ENCODE data around the gene DTNBP1.
"Not testable (repeated sequence)": the region's sequence is repeated elsewhere in the genome, so short reads cannot be mapped to it uniquely, and the experiment has no call there.

The DTNBP1 gene

GRCh38 chr6:15666896-15667295 lies 4.1 kb upstream of the DTNBP1 start:
- not testable (repeated sequence) for DNase-seq

DNA sequence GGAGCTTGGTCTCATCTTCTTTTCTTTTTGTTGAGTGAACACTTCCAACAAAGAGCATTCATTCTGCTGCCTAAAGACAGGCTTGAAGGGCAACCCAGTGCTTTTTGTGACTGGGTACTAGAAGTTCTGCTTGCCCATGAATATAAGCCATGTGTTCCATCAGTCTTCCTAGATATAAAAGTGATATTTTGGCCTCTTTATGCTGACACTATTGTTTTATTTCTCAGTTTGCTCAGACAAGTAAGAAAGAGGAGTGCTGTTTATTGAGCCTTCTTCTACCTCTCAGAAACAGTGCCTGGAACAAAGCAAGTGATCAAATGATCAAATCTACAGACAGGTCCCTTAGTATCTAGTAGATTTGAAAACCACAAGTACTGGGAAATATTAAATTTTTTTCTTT lies 2.4 kb upstream of the DTNBP1 start:
- no peak for DNase-seq

DNA sequence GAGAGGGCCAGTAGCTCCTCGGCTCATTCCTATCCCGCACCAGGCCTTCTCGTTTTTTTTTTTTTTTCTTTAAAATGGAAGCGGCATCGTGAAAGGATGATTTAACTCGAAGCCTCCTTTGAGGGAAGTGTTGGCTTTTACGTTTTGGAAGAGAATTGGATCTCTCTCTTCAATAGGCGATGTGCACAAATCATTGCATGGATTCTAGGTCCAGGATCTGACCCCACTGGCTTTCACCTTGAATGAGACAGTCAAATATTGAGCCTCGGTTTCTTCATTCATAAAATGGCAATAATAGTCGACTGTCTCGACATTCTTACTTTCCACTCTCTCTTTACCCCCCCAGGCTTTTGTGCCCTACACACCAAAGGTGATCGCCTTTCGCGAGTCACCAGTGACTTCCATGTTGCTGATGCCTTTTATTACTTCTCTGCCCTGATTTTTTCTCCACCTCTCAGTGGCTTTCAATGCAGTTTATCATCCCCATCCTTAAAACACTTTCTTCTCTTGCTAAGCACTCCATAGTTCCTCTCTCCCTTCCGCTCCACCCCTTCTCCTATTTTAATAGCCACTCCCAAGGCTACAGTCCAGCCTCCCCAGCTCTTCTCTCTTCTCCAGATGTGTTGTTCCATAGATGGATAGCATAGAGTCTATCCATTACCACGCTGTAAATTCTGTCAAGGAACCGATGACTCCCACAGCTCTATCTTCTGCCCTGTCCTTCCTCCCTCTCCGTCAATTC lies 473 bp upstream of the DTNBP1 start:
- DNase-seq, result no peak

DNA sequence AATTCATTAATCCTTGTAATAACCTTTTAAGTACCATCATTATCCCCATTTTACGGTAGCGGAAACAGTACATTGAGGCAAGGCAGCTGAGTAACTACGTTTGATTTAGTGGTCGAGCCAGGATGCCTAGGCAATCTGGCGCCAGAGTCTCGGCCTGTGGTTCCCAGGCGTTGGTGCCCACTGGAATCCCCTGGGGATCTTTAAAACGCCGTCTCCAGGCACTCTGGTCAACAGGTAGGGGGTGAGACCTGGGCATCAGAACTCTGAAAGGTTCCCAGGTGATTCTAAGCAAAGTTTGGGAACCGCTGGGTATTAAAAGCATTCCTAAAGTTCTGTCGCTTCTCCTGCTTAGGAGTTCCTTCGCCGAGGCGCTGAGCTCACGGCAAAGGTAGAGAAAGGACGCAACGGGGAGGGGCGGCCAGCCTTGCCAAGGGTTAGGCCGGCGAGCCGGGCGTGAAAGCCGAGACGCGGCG lies 939 bp downstream of the DTNBP1 start:
- DNase-seq, result no peak

DNA sequence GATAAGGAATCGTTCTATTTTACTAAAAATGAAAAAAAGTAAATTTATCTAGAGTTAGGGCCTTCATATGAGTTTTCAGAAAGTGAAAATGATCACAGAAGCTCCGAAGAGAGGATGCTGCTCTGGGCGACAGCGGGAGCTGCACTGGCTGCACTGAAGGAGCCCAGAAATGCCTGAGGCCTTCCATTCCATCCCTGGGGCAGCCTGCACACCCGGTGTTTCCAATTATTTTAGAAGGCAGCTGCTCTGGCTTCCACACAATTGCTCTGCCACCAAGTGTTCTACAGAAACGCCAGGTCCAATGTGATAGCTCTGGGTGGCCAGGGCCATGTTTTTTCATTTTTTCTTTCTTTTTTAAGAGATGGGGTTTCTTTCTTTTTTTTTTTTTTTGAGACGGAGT lies 3.6 kb downstream of the DTNBP1 start:
- DNase-seq, result no peak

DNA sequence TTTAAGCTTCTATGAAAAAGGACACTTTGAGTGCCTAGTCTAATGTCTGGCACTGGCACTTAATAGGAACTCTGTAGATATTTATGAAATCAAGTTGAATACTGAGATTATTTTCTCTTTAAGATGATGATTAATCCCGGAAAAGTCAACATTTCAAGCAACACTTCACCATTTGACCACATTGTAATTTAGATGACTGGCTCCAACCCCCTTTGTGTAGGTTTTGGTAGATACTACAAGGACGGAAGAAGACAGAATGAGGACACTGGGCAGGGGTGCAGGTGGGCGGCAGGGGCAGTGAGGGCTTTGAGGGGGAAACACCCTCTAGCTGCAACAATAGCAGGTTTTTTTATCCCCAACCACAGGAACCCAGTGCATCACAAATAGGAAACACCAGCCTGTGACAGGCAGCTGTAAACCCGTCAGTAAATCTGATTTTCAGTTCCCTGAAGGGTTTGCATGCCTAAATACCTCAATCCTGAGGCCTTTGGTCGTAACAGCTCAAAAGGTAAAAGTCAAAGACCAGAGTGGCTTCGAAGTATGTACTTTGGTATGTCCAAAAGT lies 4.6 kb downstream of the DTNBP1 start:
- no peak for DNase-seq

DNA sequence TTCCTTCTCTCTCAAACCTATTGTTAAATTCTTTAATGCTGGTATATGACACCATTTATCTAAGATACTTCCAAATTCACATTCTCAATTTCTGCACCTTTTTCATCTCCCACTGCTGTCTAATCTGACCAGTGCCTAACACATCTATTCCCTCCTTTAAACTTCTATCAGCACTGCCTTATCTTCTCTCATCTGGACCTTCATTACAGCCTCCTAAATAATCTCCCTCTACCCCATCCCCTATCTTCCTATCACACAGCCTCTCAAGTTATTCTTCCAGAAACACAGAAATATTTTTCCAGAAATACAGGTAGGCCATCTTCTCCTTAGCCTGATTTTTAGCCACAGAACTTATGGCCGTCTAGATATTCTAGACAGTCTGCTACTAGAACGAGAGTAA lies 5.5 kb downstream of the DTNBP1 start:
- no peak for DNase-seq

- no peak for DNase-seq
Measured at GRCh38 chr6:15656145-15656544, 6.7 kb downstream of the DTNBP1 start.

DNA sequence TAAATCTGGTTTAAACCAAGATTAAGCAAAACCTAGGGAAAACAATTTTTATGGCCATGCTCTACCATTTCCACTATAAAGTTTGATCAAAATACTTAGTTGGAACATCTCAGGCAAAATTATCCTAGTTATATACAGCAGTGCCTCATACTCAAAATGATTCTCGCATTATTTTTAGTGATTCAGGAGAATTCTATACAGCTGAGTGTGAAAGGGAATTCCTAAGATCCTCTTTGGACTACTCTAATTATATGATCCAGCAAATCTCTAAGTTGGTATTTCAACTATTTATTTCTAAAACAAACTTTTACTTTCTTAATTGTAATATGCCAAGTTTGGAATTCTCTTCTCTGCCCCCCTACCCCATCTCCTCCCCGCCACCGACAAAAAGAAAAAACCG lies 8.6 kb downstream of the DTNBP1 start:
- no peak for DNase-seq

DNA sequence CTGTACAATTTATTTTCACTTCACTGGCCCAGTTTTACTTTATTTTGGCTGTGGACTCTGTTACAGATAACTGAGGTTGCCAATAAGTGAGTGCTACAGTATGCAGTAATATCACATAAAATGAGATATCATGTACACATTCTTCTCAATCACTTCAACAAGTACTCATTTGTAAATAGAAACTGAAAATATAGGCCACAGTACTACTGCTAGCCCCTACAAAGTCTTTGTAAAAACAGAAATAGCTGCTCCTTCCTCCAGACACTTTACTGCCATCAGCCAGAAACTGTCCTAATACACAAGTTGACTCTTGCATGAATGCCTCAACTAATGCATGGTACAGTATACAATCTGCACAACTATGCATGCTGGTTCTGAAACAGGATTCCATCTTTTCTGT lies 9.2 kb downstream of the DTNBP1 start:
- DNase-seq, result no peak

GRCh38 chr6:15650004-15650559 lies 12.7 kb downstream of the DTNBP1 start:
- not testable (repeated sequence) for DNase-seq

DNA sequence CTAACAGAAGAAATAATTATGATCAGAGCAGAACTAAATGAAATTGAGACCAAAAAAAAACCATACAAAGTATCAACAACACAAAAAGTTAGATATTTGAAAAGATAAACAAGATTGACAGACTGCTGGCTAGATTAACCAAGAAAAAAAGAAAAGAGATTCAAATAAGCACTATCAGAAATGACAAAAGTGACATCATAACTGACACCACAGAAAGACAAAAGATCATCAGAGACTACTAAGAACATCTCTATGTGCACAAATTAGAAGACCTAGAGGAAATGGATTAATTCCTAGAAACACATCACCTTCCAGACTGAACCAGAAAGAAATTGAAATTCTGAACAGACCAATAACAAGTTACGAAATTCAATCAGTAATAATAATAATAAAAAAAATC lies 17.9 kb downstream of the DTNBP1 start:
- DNase-seq, result no peak

DNA sequence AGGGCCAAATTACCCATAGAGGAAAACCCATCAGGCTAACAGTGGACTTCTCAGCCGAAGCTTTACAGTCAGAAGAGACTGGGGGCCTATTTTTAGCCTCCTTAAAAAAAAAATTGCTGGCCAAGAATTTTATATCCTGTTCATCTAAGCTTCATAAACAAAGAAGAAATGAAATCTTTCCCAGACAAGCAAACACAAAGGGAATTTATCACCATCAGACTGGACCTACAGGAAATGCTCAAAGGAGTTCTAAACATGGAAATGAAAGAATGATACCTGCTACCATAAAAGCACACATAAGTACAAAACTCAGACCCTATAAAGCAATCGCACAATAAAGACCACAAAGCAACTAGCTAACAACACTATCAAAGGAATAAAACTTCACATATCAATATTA lies 19.3 kb downstream of the DTNBP1 start:
- no peak for DNase-seq

- no peak for DNase-seq
Measured at GRCh38 chr6:15642276-15642675, 20.6 kb downstream of the DTNBP1 start.

DNA sequence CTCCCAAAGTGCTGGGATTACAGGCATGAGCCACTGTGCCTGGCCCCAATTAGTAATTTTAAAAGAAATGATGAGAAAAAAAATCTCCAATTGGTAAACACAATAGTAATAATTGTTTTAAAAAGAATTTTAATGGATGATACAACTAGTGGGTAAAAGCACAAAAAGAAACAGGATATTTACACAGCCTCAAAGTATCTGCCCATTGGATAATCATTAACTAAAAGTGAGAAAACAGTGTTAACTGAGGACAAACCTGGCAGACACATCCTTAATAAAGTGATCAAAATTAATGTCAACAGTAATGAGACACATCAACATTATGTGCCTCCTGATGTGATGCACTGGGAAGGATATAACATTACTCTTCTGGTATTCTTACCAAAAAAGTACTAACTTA lies 24.5 kb downstream of the DTNBP1 start:
- no peak for DNase-seq

DNA sequence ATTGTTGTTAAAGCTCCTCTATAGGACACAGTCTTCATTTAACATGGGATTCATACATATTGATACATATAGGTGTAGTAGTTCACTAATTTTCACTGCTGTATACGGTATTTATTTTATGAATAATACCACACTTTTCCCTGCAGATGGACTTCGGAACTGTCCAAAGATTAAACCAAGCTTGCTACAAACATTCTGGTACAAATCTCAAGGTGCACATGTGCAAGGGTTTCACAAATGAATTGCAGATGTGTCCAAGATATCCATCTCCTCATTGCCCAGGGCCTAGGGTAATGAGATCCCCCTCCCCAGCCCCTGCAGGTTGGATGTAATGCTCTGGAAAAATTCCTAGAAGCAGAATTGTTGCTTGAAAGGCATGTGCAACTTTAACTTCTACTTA lies 31.4 kb downstream of the DTNBP1 start:
- DNase-seq, result no peak

- DNase-seq, result no peak
Measured at GRCh38 chr6:15630202-15630601, 32.6 kb downstream of the DTNBP1 start.

DNA sequence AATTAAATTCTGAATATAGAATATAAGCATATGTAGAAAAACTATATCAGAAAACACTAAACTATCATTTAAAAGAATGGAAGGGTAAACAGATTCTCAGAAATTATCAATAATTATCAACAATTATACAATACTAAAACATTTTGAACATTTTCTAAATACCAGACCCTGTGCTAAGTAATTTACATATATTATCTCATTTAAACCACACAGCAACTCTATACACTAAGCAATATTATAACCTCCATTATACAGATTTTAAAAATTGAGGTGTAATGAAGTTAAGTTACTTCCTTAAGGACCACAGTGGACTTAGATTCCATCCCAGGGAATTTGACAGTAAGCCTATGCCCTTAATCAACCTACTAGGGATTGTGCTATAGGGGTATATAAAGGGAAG lies 33.3 kb downstream of the DTNBP1 start:
- no peak for DNase-seq

GRCh38 chr6:15628499-15629131 lies 34.2 kb downstream of the DTNBP1 start:
- DNase-seq, result no peak

GRCh38 chr6:15627821-15628220 lies 35.0 kb downstream of the DTNBP1 start:
- no peak for DNase-seq

GRCh38 chr6:15626878-15627674 lies 35.8 kb downstream of the DTNBP1 start:
- no peak for DNase-seq

GRCh38 chr6:15626160-15626559 lies 36.7 kb downstream of the DTNBP1 start:
- DNase-seq, result no peak

All from KG1 (cell line).